ENCODE data around the gene DHRS7B.

Gene DHRS7B

GRCh38 chr17:21146362-21147015 is 19.7 kb downstream of the DHRS7B start:
- no peaks in the 10 kb centered on the region for H3K79me2 ChIP-seq (ENCODE audit: low read length)
- TF ChIP-seq EZH2phosphoT487 (IDR thresholded peaks at IDR 0.05; ENCODE audit: low read depth) (no peak), CTCF (IDR thresholded peaks at IDR 0.05; ENCODE audit: low read depth, low read length) (no peak)
- H3K27me3 ChIP-seq (ENCODE audit: low read depth, low read length): no peaks in the 10 kb centered on the region
- H2AFZ ChIP-seq (ENCODE audit: low read depth, low read length): no peak overlapping the region
- no peaks in the 10 kb centered on the region for H4K20me1 ChIP-seq (ENCODE audit: insufficient read depth, low read length)
- no peaks in the 10 kb centered on the region for H3K4me1 ChIP-seq (ENCODE audit: low read length)
- no peak overlapping the region for H3K4me2 ChIP-seq (ENCODE audit: low read length)
- no peaks in the 10 kb centered on the region for H3K9me3 ChIP-seq (ENCODE audit: insufficient read depth, low read length)
- no peak overlapping the region for H3K9ac ChIP-seq (ENCODE audit: low read length)
- H3K4me3 ChIP-seq (ENCODE audit: low read length): no peak overlapping the region
- H3K27ac ChIP-seq (ENCODE audit: low read length): no peak overlapping the region
- H3K36me3 ChIP-seq (replicated peaks; ENCODE audit: low read depth, low read length): no peaks in the 10 kb centered on the region

- no peak overlapping the region for H3K27ac ChIP-seq (ENCODE audit: low read length)
- H3K4me2 ChIP-seq (ENCODE audit: low read length): no peak overlapping the region
- H3K9me3 ChIP-seq (ENCODE audit: insufficient read depth, low read length): no peaks in the 10 kb centered on the region
- no peaks in the 10 kb centered on the region for H3K27me3 ChIP-seq (ENCODE audit: low read depth, low read length)
- no peaks in the 10 kb centered on the region for H3K36me3 ChIP-seq (replicated peaks; ENCODE audit: low read depth, low read length)
- no peak overlapping the region for H3K4me3 ChIP-seq (ENCODE audit: low read length)
- H3K9ac ChIP-seq (ENCODE audit: low read length): no peak overlapping the region
- no peak overlapping the region for H2AFZ ChIP-seq (ENCODE audit: low read depth, low read length)
- TF ChIP-seq CTCF (IDR thresholded peaks at IDR 0.05; ENCODE audit: low read depth, low read length) (no peak), EZH2phosphoT487 (IDR thresholded peaks at IDR 0.05; ENCODE audit: low read depth) (no peak)
- H3K79me2 ChIP-seq (ENCODE audit: low read length): no peaks in the 10 kb centered on the region
- H3K4me1 ChIP-seq (ENCODE audit: low read length): no peaks in the 10 kb centered on the region
- H4K20me1 ChIP-seq (ENCODE audit: insufficient read depth, low read length): no peaks in the 10 kb centered on the region
Observed at GRCh38 chr17:21149621-21150020, 22.9 kb downstream of the DHRS7B start.

- H3K9ac ChIP-seq (ENCODE audit: low read length): no peak overlapping the region
- no peaks in the 10 kb centered on the region for H3K27me3 ChIP-seq (ENCODE audit: low read depth, low read length)
- H3K9me3 ChIP-seq (ENCODE audit: insufficient read depth, low read length): no peaks in the 10 kb centered on the region
- H4K20me1 ChIP-seq (ENCODE audit: insufficient read depth, low read length): no peaks in the 10 kb centered on the region
- no peak overlapping the region for H3K4me3 ChIP-seq (ENCODE audit: low read length)
- H3K36me3 ChIP-seq (replicated peaks; ENCODE audit: low read depth, low read length): no peaks in the 10 kb centered on the region
- no peak overlapping the region for H3K27ac ChIP-seq (ENCODE audit: low read length)
- H3K79me2 ChIP-seq (ENCODE audit: low read length): no peaks in the 10 kb centered on the region
- TF ChIP-seq CTCF (IDR thresholded peaks at IDR 0.05; ENCODE audit: low read depth, low read length) (no peak), EZH2phosphoT487 (IDR thresholded peaks at IDR 0.05; ENCODE audit: low read depth) (no peak)
- H3K4me1 ChIP-seq (ENCODE audit: low read length): no peaks in the 10 kb centered on the region
- H2AFZ ChIP-seq (ENCODE audit: low read depth, low read length): no peak overlapping the region
- no peak overlapping the region for H3K4me2 ChIP-seq (ENCODE audit: low read length)
Observed at GRCh38 chr17:21152731-21153130, 26.0 kb downstream of the DHRS7B start.

GRCh38 chr17:21157586-21158370 is 31.0 kb downstream of the DHRS7B start:
- TF ChIP-seq CTCF (IDR thresholded peaks at IDR 0.05; ENCODE audit: low read depth, low read length) (no peak), EZH2phosphoT487 (IDR thresholded peaks at IDR 0.05; ENCODE audit: low read depth) (no peak)
- Histone ChIP-seq H3K79me2 (ENCODE audit: low read length) (no peaks in the 10 kb centered on the region), H3K4me3 (ENCODE audit: low read length) (no peak overlapping the region), H3K36me3 (replicated peaks; ENCODE audit: low read depth, low read length) (no peaks in the 10 kb centered on the region), H3K9ac (ENCODE audit: low read length) (no peak overlapping the region), H3K27ac (ENCODE audit: low read length) (no peak overlapping the region), H3K27me3 (ENCODE audit: low read depth, low read length) (no peaks in the 10 kb centered on the region), H2AFZ (ENCODE audit: low read depth, low read length) (no peak overlapping the region), H3K9me3 (ENCODE audit: insufficient read depth, low read length) (no peaks in the 10 kb centered on the region), H3K4me1 (ENCODE audit: low read length) (no peaks in the 10 kb centered on the region), H4K20me1 (ENCODE audit: insufficient read depth, low read length) (no peaks in the 10 kb centered on the region), H3K4me2 (ENCODE audit: low read length) (no peak overlapping the region)
